HG02610 (cell line): ENCODE data around the gene DPYSL5.
A peak's percentile ranks its signal among the peaks of the same experiment; 100 is the strongest.

Experiments
- ATAC-seq: cut with Tn5 transposase; IDR thresholded peaks from one replicate; pipeline ENCODE4 v1.9.1; 2021; ENCODE audit warnings: mild to moderate bottlenecking, moderate library complexity; ENCODE audit not compliant: unreplicated experiment

DPYSL5 gene

GRCh38 chr2:26982102-26982742 lies 134.3 kb downstream of the DPYSL5 start:
- peak; percentile 54 for ATAC-seq

GRCh38 chr2:26983746-26984145 lies 135.8 kb downstream of the DPYSL5 start:
- no peak for ATAC-seq

- ATAC-seq, result no peak
Measured at GRCh38 chr2:26985807-26986206, 137.9 kb downstream of the DPYSL5 start.

- no peak for ATAC-seq
Measured at GRCh38 chr2:26986576-26986975, 138.6 kb downstream of the DPYSL5 start.

GRCh38 chr2:26988058-26988860 lies 140.3 kb downstream of the DPYSL5 start:
- no peak for ATAC-seq

- no peak for ATAC-seq
Measured at GRCh38 chr2:26989156-26989555, 141.2 kb downstream of the DPYSL5 start.

- ATAC-seq, result no peak
Measured at GRCh38 chr2:26991717-26992116, 143.8 kb downstream of the DPYSL5 start.

- no peak for ATAC-seq
Measured at GRCh38 chr2:26993768-26994167, 145.8 kb downstream of the DPYSL5 start.

GRCh38 chr2:26994983-26995382 lies 147.1 kb downstream of the DPYSL5 start:
- ATAC-seq, result no peak

GRCh38 chr2:26997394-26997793 lies 149.5 kb downstream of the DPYSL5 start:
- ATAC-seq, result no peak

GRCh38 chr2:26998323-26998722 lies 150.4 kb downstream of the DPYSL5 start:
- ATAC-seq, result no peak
